GM12872 (cell line): ENCODE results near the gene REXO5.

Experiments used
- CTCF ChIP-seq: IDR thresholded peaks from 3 replicates; pipeline ENCODE4 v1.5.1; 2011; ENCODE audit warnings: low read depth, mild to moderate bottlenecking, low read length, moderate library complexity; ENCODE audit not compliant: insufficient read depth

REXO5 gene

GRCh38 chr16:20839504-20839903 lies 33.2 kb downstream of the REXO5 start:
- no peak for TF ChIP-seq CTCF

- no peak for TF ChIP-seq CTCF
These were observed 37.7 kb downstream of the REXO5 start for GRCh38 chr16:20844054-20844453.

GRCh38 chr16:20844588-20844987 lies 38.3 kb downstream of the REXO5 start:
- TF ChIP-seq CTCF: no peak

GRCh38 chr16:20846030-20846429 lies 39.7 kb downstream of the REXO5 start:
- no peak for TF ChIP-seq CTCF

- no peak for TF ChIP-seq CTCF
These were observed 40.2 kb downstream of the REXO5 start for GRCh38 chr16:20846551-20846950.

GRCh38 chr16:20847550-20847949 lies 41.2 kb downstream of the REXO5 start:
- no peak for TF ChIP-seq CTCF

- peak; percentile 97 for TF ChIP-seq CTCF
These were observed 43.5 kb downstream of the REXO5 start for GRCh38 chr16:20849589-20850390.
